Astrocyte (in vitro differentiated cells and primary cell): ENCODE measurements around the gene FYN. TPM values are rescaled to one million over a fixed set of nuclear protein-coding genes. Genes with fewer than 3 reads are reported as not detected.

Experiments used
- DNase-seq: peaks from one replicate; pipeline ENCODE4 v3.0.0-alpha.2; 2010; ENCODE audit warnings: low read depth
- FAIRE-seq: peaks from 2 replicates; lab custom pipeline; 2011; peaks lifted over from hg19 to GRCh38; lab: Jason Lieb, UNC
- H2AFZ ChIP-seq: 2 replicates; pipeline ENCODE4 v1.6.0; 2012; ENCODE audit warnings: low read depth, low read length, inconsistent platforms
- H3K27ac ChIP-seq: 2 replicates; pipeline ENCODE4 v1.5.1; 2011; ENCODE audit warnings: low read depth, low read length, inconsistent platforms
- H3K27me3 ChIP-seq: 2 replicates; pipeline ENCODE4 v1.6.0; 2011; ENCODE audit warnings: low read length, inconsistent platforms; ENCODE audit not compliant: insufficient read depth
- H3K36me3 ChIP-seq: 2 replicates; pipeline ENCODE4 v1.5.1; 2011; ENCODE audit warnings: low read length, inconsistent platforms; ENCODE audit not compliant: insufficient read depth
- H3K4me1 ChIP-seq: 2 replicates; pipeline ENCODE4 v1.5.1; 2011; ENCODE audit warnings: low read length, inconsistent platforms; ENCODE audit not compliant: insufficient read depth
- H3K4me2 ChIP-seq: 2 replicates; pipeline ENCODE4 v1.6.0; 2012; ENCODE audit warnings: low read length, inconsistent platforms
- H3K4me3 ChIP-seq: 2 replicates; pipeline ENCODE4 v1.5.1; 2011; ENCODE audit warnings: low read depth, mild to moderate bottlenecking, low read length, inconsistent platforms; ENCODE audit not compliant: insufficient read depth
- H3K79me2 ChIP-seq: 2 replicates; pipeline ENCODE4 v1.6.0; 2012; ENCODE audit warnings: mild to moderate bottlenecking, low read length, inconsistent platforms; ENCODE audit not compliant: insufficient read depth
- H3K9ac ChIP-seq: 2 replicates; pipeline ENCODE4 v1.6.0; 2012; ENCODE audit warnings: mild to moderate bottlenecking, low read length, inconsistent platforms
- H3K9me3 ChIP-seq: 2 replicates; pipeline ENCODE4 v1.5.1; 2012; ENCODE audit warnings: low read depth, mild to moderate bottlenecking, low read length, inconsistent platforms; ENCODE audit not compliant: insufficient read depth
- H4K20me1 ChIP-seq: 2 replicates; pipeline ENCODE4 v1.6.0; 2012; ENCODE audit warnings: low read length, inconsistent platforms; ENCODE audit not compliant: insufficient read depth
- H3K27ac Mint-ChIP-seq: one replicate; pipeline ENCODE4 v1.8.0; 2021; ENCODE audit warnings: mild to moderate bottlenecking, mixed read lengths; ENCODE audit not compliant: unreplicated experiment
- H3K27me3 Mint-ChIP-seq: one replicate; pipeline ENCODE4 v1.8.0; 2021; ENCODE audit warnings: low read depth, mixed read lengths; ENCODE audit not compliant: unreplicated experiment
- H3K36me3 Mint-ChIP-seq: one replicate; pipeline ENCODE4 v1.8.0; 2021; ENCODE audit warnings: low read depth, mixed read lengths; ENCODE audit not compliant: unreplicated experiment
- H3K4me1 Mint-ChIP-seq: one replicate; pipeline ENCODE4 v1.8.0; 2021; ENCODE audit warnings: low read depth, mixed read lengths; ENCODE audit not compliant: unreplicated experiment
- H3K4me3 Mint-ChIP-seq: one replicate; pipeline ENCODE4 v1.8.0; 2021; ENCODE audit warnings: mild to moderate bottlenecking, moderate library complexity, mixed read lengths; ENCODE audit not compliant: unreplicated experiment
- H3K9me3 Mint-ChIP-seq: one replicate; pipeline ENCODE4 v1.8.0; 2021; ENCODE audit warnings: mild to moderate bottlenecking, mixed read lengths; ENCODE audit not compliant: unreplicated experiment
- CTCF ChIP-seq: IDR thresholded peaks from 2 replicates; pipeline ENCODE4 v1.5.1; 2011; ENCODE audit warnings: low read depth, mild to moderate bottlenecking, inconsistent platforms, low read length, moderate library complexity; ENCODE audit not compliant: insufficient read depth
- EZH2 ChIP-seq: IDR thresholded peaks from 2 replicates; pipeline ENCODE4 v1.6.1; 2012; ENCODE audit warnings: mild to moderate bottlenecking, low read length, inconsistent platforms; ENCODE audit not compliant: insufficient read depth
- total RNA-seq: library from RNA; stranded (reverse); gene quantifications from 2 replicates; pipeline ENCODE4 v1.2.1, GENCODE V29; 2021

Gene FYN
- total RNA-seq, 1 donor from 2014 or later, result 167 TPM

- TF ChIP-seq EZH2 (no peak), CTCF (no peak)
- Mint-ChIP-seq H3K9me3 (no peaks in the 10 kb centered on the region), H3K27ac (peak overlapping the region; percentile 13), H3K36me3 (peaks cover 7% of the 10 kb centered on the region), H3K4me3 (no peak overlapping the region), H3K27me3 (no peaks in the 10 kb centered on the region), H3K4me1 (peaks cover 71% of the 10 kb centered on the region)
- Histone ChIP-seq H2AFZ (no peak overlapping the region), H3K4me2 (no peak overlapping the region), H3K27ac (no peak overlapping the region), H4K20me1 (peaks cover 16% of the 10 kb centered on the region), H3K9me3 (no peaks in the 10 kb centered on the region), H3K4me3 (no peak overlapping the region), H3K36me3 (no peaks in the 10 kb centered on the region), H3K9ac (no peak overlapping the region), H3K4me1 (peaks cover 10% of the 10 kb centered on the region), H3K79me2 (peaks cover 30% of the 10 kb centered on the region), H3K27me3 (no peaks in the 10 kb centered on the region)
- DNase-seq (no peak), FAIRE-seq (no peak)
Observed at GRCh38 chr6:111769365-111770152, 103.7 kb downstream of the FYN start.

- Histone ChIP-seq H3K9me3 (no peaks in the 10 kb centered on the region), H3K27ac (no peak overlapping the region), H3K4me2 (no peak overlapping the region), H3K9ac (no peak overlapping the region), H3K36me3 (no peaks in the 10 kb centered on the region), H3K27me3 (no peaks in the 10 kb centered on the region), H3K4me3 (no peak overlapping the region), H4K20me1 (peaks cover 16% of the 10 kb centered on the region), H3K4me1 (peaks cover 18% of the 10 kb centered on the region), H2AFZ (no peak overlapping the region), H3K79me2 (peaks cover 30% of the 10 kb centered on the region)
- FAIRE-seq (no peak), DNase-seq (no peak)
- H3K27me3 Mint-ChIP-seq, result no peaks in the 10 kb centered on the region
- no peaks in the 10 kb centered on the region for H3K9me3 Mint-ChIP-seq
- TF ChIP-seq EZH2, result no peak
- no peak for TF ChIP-seq CTCF
- peaks cover 73% of the 10 kb centered on the region for H3K4me1 Mint-ChIP-seq
- peaks cover 7% of the 10 kb centered on the region for H3K36me3 Mint-ChIP-seq
- H3K27ac Mint-ChIP-seq, result no peak overlapping the region
- no peak overlapping the region for H3K4me3 Mint-ChIP-seq
Observed at GRCh38 chr6:111768431-111768770, 104.9 kb downstream of the FYN start.

DNA sequence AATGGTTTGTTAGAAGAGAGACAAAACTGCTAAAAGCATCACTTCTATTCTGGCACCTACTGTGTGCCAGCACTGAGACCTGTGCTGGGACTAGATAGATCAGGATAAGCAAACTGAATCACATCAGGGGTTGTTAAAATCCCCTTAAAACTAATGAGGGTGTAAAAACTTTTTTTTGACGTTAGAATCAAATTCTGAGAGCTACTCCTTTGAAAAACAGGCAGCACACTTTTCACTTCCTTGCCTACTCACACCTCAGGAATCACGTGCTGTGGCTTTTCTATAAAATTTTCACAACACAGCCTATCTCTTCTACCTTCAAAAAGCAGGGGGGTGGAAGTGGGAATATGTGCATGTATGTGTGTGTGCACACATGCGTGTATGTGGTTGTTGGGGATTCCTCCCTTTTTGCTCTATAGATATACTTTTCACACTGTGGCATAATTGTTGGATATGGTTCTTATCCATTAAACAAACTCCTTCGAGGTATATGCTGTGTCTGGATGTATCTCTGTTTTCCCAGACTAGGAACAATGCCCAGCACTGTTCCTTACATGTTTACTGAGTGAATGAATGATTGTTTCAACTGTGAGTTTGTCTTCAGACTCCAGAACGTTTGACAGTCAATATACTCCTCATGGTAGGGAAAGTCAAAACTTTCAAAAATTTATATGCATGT lies 105.4 kb downstream of the FYN start:
- H4K20me1 ChIP-seq, result peaks cover 16% of the 10 kb centered on the region
- no peaks in the 10 kb centered on the region for H3K36me3 ChIP-seq
- H3K36me3 Mint-ChIP-seq, result peaks cover 7% of the 10 kb centered on the region
- H3K9ac ChIP-seq, result no peak overlapping the region
- H2AFZ ChIP-seq, result no peak overlapping the region
- DNase-seq (no peak), FAIRE-seq (no peak)
- H3K27me3 ChIP-seq, result no peaks in the 10 kb centered on the region
- no peaks in the 10 kb centered on the region for H3K27me3 Mint-ChIP-seq
- no peak overlapping the region for H3K4me2 ChIP-seq
- no peak overlapping the region for H3K27ac ChIP-seq
- H3K27ac Mint-ChIP-seq, result no peak overlapping the region
- peaks cover 30% of the 10 kb centered on the region for H3K79me2 ChIP-seq
- no peaks in the 10 kb centered on the region for H3K9me3 Mint-ChIP-seq
- peaks cover 77% of the 10 kb centered on the region for H3K4me1 Mint-ChIP-seq
- H3K4me3 Mint-ChIP-seq, result no peak overlapping the region
- H3K9me3 ChIP-seq, result no peaks in the 10 kb centered on the region
- H3K4me3 ChIP-seq, result no peak overlapping the region
- TF ChIP-seq EZH2 (no peak), CTCF (no peak)
- H3K4me1 ChIP-seq, result peaks cover 23% of the 10 kb centered on the region
